Measurements from ENCODE around the gene GTF3C4. TPM values are rescaled to one million over a fixed set of nuclear protein-coding genes. Genes with fewer than 3 reads are reported as not detected.

The GTF3C4 gene
- total RNA-seq, 2 donors from 2014 or later = 12.4 to 13.1 TPM

GRCh38 chr9:132656299-132656698, 14.0 kb upstream of the GTF3C4 start:
- no peaks in the 10 kb centered on the region for H3K9me3 ChIP-seq
- H3K36me3 ChIP-seq = no peaks in the 10 kb centered on the region
- no peak for DNase-seq
- H3K4me3 ChIP-seq = no peak overlapping the region
- H3K27ac ChIP-seq = no peak overlapping the region
- intact Hi-C loops (cut with DNase I) = loop anchor here (10.0 kb wide), 1 partner anchor 241 kb away; the partner anchor contains the start of gene CFAP77
- no peaks in the 10 kb centered on the region for H3K4me1 ChIP-seq
- H3K9ac ChIP-seq (ENCODE audit: low read depth in 2 of 2, low read length in 2 of 2) = no peak overlapping the region
- no peak for TF ChIP-seq CTCF (IDR thresholded peaks at IDR 0.05)
- H3K27me3 ChIP-seq = no peaks in the 10 kb centered on the region

- Histone ChIP-seq H3K36me3 (no peaks in the 10 kb centered on the region), H3K27ac (no peak overlapping the region), H3K4me1 (no peaks in the 10 kb centered on the region), H3K9ac (ENCODE audit: low read depth in 2 of 2, low read length in 2 of 2) (no peak overlapping the region), H3K4me3 (no peak overlapping the region), H3K9me3 (no peaks in the 10 kb centered on the region), H3K27me3 (no peaks in the 10 kb centered on the region)
- no peak for TF ChIP-seq CTCF (IDR thresholded peaks at IDR 0.05)
- no peak for DNase-seq
- intact Hi-C loops (cut with DNase I) = no loop called here
These were observed 7.9 kb upstream of the GTF3C4 start for GRCh38 chr9:132662152-132662945.

GRCh38 chr9:132663117-132663516, 7.1 kb upstream of the GTF3C4 start:
- H3K4me3 ChIP-seq = no peak overlapping the region
- no peak overlapping the region for H3K9ac ChIP-seq (ENCODE audit: low read depth in 2 of 2, low read length in 2 of 2)
- H3K36me3 ChIP-seq = no peaks in the 10 kb centered on the region
- no peaks in the 10 kb centered on the region for H3K4me1 ChIP-seq
- intact Hi-C loops (cut with DNase I) = no loop called here
- H3K27me3 ChIP-seq = no peaks in the 10 kb centered on the region
- DNase-seq = no peak
- H3K9me3 ChIP-seq = no peaks in the 10 kb centered on the region
- TF ChIP-seq CTCF (IDR thresholded peaks at IDR 0.05) = no peak
- no peak overlapping the region for H3K27ac ChIP-seq

GRCh38 chr9:132663851-132664250, 6.4 kb upstream of the GTF3C4 start:
- H3K27ac ChIP-seq = no peak overlapping the region
- no peak overlapping the region for H3K4me3 ChIP-seq
- intact Hi-C loops (cut with DNase I) = no loop called here
- TF ChIP-seq CTCF (IDR thresholded peaks at IDR 0.05) = no peak
- no peak overlapping the region for H3K9ac ChIP-seq (ENCODE audit: low read depth in 2 of 2, low read length in 2 of 2)
- no peaks in the 10 kb centered on the region for H3K9me3 ChIP-seq
- H3K4me1 ChIP-seq = no peaks in the 10 kb centered on the region
- DNase-seq = no peak
- H3K27me3 ChIP-seq = no peaks in the 10 kb centered on the region
- no peaks in the 10 kb centered on the region for H3K36me3 ChIP-seq

- H3K9me3 ChIP-seq = no peaks in the 10 kb centered on the region
- intact Hi-C loops (cut with DNase I) = no loop called here
- peak overlapping the region; percentile 88 for H3K4me3 ChIP-seq
- H3K27me3 ChIP-seq = no peaks in the 10 kb centered on the region
- DNase-seq = peak; percentile 74
- H3K36me3 ChIP-seq = no peaks in the 10 kb centered on the region
- H3K27ac ChIP-seq = peak overlapping the region; percentile 94
- no peaks in the 10 kb centered on the region for H3K4me1 ChIP-seq
- peak overlapping the region; percentile 89 to 97 for H3K9ac ChIP-seq (ENCODE audit: low read depth in 2 of 2, low read length in 2 of 2)
- TF ChIP-seq CTCF (IDR thresholded peaks at IDR 0.05) = no peak
These were observed 956 bp upstream of the GTF3C4 start for GRCh38 chr9:132669319-132669697.

All from colonic mucosa (tissue), 4 donors.